ENCODE data around the gene DIS3L2.
"Not testable (repeated sequence)": the region's sequence is repeated elsewhere in the genome, so short reads cannot be mapped to it uniquely, and the experiment has no call there.

DIS3L2 gene

DNA sequence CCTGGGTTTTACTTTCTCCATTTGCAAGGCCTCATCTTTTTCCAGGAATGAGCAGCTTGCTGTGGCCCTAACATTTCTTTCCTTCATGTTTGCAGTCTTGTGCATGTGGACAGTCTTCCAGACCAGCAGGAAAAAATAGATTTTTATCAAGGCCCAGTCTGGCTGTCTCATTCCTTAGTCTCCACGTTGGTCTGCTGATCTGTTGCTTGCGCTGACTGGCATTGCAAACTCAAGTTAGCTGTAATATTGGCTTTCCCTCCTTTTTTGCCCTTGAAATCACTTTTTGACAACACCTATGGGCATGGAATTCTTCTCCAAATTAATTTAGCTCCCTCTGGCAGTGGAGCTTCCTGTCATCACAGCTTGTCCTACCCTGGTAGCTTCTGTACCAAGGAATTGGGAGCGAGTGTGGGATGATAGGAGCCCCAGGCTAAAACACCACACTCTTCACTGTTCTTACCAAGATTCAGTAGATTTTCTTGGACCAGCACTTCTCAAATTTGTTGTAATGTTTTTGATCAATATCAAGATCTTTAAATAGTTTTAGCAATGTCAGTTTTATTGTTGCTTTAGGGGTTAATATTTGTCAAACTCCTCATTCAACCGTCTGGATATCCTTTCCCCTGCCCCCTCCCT is 48.2 kb downstream of the DIS3L2 start:
- DNase-seq (ENCODE audit: low spot score): no peak

DNA sequence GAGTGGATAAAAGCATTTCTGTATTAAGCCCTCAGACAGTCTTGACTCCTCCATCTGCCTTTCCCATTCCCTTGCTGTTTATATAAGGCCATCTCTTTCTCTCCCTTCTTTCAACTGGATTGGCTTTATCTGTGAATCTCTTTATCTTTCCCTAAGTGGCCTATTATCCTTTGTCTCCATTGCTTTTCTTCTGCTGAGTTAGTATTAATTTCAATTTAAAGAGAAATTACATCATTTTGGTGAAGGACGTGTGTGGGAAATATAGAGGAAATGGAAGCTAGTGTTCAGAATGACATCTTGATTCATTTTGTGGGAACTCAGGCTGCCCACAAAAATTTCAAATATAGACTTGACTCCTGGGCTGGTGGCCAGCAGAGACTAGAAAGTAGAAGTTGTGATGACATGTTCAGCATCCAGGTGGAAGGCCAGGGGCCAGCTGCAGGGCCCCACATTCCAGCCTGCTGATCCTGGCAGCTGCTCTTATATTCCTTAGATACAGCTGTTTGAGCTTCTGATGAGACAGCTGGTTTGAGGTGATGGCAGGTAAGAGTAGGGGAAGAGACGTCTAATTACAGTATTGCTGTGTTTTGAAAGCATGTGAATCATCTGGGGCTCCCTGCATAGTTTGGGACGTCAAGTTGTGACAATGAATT is 52.3 kb downstream of the DIS3L2 start:
- no peak for DNase-seq (ENCODE audit: low spot score)

DNA sequence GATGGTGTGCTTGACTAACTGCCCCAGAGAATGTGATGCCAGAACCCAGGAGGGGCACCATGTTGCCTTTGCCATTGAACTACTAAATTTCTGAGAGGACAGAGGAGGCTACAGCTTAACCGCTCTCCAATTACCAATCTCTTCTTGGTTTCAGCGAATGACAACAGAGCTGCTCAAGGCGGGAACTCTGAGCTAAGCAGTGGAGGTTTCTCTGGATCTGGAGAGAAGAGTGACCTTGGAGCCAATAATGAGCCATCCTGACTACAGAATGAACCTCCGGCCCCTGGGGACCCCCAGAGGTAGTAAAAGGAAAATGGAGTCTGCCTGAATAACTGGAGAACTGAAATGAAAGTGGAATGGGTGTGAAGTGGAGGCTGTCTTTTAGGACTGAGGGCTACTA is 53.2 kb downstream of the DIS3L2 start:
- no peak for DNase-seq (ENCODE audit: low spot score)

DNA sequence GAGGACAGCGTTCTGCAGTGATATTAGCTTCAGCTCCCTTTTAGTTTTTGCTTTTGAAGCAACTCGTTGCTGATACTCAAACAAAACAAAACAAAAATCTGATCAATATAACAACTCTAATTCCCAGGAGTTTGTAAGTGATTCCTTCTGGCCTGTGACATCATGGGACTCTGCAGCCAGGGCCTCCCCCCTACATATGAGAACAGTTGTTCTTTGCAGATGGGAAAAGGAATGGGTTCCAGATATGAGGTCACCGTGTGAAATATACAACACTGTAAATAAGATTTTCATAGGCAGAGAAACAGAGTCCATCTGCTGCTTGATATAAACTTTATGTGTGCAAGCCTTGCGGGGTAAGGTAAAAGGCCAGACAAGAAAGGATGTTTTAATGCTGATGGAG is 56.7 kb downstream of the DIS3L2 start:
- DNase-seq (ENCODE audit: low spot score): no peak

DNA sequence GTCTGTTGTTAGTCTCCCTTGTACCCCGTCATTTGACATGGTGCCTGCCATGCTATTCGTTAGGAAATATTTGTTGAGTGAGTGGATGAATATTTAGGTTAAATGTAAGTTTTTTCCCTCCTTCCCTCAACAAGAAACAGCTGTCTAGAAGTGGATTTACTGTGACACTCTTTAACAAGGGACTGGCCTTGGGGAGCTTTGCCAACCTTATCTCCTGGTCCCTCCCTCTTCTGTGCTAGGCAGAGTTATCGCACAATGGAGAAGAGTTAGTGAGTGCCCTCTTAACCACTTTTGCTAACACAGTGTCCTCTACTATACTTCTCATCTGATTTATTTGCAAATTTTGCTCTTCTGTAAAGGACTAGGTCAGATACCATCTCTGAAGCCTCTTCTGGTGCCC is 61.2 kb downstream of the DIS3L2 start:
- DNase-seq (ENCODE audit: low spot score): no peak

DNA sequence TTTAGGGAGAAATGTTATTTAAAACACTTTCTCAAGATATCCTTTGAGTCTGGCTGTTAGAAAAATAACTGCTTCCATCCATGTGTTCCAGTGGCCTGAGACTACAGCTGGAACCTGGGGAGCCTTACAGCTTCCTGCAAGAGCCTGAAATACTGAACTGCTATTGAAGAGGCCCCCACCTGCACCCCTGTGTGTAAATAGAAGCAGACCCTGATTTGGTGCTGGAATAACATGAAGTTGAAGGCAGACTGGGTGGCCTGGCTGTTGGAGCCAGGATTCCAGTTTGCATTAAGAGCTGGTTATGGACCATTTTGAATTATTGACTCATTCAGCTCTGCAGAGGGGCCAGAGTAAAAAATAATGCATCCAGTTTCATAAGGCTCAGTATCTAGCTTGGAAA is 61.9 kb downstream of the DIS3L2 start:
- DNase-seq (ENCODE audit: low spot score): no peak

DNA sequence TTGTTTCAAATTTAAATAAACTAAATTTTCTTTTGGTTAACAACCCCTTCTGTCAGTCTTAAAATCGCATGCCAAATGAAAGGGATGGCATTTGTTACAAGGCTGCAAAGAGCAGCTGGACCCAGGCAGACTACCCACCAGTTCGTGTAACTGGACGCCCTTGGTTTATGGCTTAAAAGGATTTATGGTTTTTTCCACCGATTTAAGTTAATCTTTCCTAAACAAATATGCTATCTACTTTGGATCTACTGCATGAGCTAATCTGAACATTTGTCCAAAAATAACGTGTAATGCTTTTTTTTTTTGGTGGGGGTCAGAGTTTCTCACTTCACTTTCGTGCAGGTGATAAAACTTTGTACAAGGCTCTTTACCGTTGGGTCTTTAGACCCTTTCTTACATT is 62.9 kb downstream of the DIS3L2 start:
- no peak for DNase-seq (ENCODE audit: low spot score)

DNA sequence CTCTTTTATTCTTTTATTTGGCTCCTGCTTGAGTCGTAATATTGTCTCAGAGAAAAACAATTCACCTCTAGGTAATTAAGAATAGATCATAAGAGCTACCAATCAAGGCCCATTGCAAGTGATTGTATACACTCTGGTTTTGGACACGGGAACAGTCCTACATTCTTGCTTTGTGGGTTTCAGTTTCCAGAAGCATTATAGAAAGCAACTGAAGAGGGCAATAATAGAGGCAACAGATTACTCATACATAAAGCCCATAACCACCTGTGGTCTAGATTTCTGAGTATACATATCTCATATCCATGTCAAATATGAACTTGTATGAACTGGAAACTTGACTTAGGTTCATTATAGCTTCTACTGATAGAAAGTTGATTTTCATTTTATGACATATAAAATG is 65.4 kb downstream of the DIS3L2 start:
- no peak for DNase-seq (ENCODE audit: low spot score)

DNA sequence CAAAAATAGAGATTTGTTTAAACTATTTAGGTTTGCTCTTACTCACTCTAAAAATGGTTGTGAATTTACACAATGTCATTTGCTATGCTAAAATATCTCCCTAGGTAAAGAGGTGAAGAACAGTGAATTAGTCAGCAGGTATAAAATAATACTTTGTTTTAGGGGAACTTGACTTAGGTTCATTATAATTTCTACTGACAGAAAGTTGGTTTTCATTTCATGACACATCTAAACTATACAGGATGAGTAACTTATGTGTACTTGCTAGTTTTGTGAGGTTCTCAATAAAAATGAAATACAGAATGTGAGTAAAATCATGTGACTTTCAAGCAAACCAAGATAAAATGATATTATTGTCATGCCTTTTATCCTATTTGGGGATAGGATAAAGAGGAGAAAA is 66.0 kb downstream of the DIS3L2 start:
- no peak for DNase-seq (ENCODE audit: low spot score)

DNA sequence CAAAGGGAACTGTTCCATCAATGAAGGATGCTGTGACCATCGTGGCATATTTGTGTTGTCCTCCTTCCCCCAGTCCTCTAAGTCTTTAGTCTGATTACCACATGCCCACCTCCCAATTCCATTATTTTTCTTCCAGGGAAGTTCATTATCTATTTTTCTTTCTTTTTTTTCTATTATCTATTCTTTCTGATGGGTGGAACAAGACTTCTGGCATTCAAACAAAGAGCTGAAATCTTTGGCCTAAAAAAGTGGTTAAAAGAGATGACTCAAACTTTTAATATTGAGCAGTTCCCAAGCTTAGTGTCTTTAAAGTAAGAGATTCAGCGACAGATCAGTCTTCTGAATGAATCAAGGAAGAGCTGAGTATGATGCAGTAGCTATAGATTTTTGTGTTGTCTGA is 66.6 kb downstream of the DIS3L2 start:
- no peak for DNase-seq (ENCODE audit: low spot score)

DNA sequence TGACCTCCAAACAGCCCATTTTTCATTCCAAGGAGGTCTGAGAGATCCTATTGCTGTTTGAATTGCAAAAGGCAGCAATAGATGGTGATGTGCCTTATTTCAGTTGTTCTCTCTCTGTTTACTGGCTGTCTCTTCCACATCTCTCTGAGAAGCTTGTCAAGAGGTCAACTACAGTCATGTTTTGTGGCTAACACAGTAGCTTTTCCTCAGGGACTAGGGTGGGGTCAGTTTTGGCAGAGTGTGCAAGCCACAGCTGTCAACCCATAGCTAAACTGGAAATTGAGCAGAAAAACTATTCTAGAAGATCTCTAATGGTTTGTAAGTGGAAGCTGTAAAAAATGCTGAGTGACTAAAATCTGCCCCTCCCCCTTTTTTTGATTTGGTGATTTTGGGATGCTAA is 67.1 kb downstream of the DIS3L2 start:
- no peak for DNase-seq (ENCODE audit: low spot score)

DNA sequence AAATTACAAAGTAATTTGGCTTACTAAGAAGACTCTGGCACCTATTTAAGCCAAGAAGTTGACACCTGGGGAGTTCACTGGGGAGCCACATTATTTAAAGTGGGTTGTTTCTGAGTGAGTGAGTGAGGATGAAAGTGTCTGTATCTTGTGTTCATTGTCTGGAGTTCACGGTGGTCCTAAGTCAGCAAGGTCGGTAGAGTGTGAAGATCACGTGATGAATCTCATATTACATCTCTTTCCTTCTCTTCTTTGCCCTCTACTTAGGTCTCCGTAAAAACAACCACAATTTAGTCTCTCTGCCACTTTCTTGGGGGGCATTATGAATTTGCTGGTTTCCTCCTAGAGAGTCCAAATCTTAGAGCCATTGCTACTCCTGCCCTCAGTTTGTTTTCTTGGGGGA is 67.8 kb downstream of the DIS3L2 start:
- no peak for DNase-seq (ENCODE audit: low spot score)

DNA sequence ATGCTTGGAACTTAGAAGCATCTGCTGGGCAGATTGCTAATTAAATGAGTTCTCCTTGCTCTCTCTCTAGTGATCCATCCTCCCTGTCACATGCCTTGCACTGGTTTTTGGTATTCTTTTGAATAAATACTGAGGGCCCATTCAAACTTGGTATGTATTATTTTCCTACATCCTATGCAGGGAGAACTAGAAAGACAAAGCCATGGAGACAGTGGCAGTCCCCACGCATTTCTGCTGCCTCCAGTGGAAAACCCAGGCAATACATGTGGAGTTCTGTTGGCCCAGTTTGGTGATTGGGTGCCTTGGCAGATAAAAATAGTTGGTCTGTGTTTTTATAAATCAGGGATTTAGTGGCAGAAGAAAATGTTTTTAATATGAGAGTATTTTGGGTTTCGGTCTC is 68.7 kb downstream of the DIS3L2 start:
- DNase-seq (ENCODE audit: low spot score): no peak

DNA sequence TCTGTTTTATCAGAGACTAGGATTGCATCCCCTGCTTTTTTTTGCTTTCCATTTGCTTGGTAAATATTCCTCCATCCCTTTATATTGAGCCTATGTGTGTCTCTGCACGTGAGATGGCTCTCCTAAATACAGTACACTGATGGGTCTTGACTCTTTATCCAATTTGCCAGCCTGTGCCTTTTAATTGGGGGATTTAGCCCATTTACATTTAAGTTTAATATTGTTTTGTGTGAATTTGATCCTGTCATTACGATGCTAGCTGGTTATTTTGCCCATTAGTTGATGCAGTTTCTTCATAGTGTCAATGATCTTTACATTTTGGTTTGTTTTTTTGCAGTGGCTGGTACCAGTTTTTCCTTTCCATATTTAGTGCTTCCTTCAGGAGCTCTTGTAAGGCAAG is 73.8 kb downstream of the DIS3L2 start:
- DNase-seq (ENCODE audit: low spot score): not testable (repeated sequence)

DNA sequence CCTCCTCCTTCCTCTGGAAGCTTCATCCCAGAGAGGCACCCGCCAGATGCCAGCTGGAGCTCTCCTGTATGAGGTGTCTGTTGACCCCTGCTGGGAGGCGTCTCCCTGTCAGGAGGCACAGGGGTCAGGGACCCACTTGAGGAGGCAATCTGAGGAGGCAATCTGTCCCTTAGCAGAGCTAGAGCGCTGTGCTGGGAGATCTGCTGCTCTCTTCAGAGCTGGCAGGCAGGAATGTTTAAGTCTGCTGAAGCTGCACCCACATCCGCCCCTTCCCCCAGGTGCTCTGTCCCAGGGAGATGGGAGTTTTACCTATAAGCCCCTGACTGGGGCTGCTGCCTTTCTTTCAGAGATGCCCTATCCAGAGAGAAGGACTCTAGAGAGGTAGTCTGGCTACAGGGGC is 75.4 kb downstream of the DIS3L2 start:
- DNase-seq (ENCODE audit: low spot score): not testable (repeated sequence)

DNA sequence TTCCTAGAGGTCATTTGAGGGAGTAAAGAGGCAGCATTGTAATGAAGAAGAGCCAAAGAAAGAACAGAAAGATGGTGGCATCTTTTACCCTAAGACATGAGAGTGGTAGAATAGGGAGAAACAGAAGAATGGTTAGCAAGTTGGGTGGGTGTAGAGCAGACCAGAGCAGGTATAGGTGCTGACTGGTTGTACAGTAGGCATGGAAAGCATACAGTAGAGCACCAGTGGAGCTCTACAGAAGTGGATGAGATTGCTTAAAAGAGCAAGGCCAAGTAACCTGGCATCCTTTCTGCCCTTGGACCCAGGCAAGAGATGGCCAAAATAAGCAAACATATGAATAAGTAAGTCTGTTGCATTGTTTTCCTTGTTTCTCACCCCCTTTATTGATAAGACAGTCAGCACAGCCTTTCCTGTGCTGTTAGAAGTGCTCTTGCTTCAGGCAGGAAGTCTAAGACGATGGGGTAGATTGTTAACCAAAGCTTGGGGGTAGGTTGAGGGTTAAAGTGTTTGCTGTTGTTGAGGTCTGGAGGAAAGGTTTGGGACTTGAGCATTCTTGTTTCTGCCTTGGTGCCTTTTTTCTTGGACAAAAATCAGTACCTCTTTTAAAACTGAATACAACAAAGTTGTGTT is 76.9 kb downstream of the DIS3L2 start:
- no peak for DNase-seq (ENCODE audit: low spot score)

DNA sequence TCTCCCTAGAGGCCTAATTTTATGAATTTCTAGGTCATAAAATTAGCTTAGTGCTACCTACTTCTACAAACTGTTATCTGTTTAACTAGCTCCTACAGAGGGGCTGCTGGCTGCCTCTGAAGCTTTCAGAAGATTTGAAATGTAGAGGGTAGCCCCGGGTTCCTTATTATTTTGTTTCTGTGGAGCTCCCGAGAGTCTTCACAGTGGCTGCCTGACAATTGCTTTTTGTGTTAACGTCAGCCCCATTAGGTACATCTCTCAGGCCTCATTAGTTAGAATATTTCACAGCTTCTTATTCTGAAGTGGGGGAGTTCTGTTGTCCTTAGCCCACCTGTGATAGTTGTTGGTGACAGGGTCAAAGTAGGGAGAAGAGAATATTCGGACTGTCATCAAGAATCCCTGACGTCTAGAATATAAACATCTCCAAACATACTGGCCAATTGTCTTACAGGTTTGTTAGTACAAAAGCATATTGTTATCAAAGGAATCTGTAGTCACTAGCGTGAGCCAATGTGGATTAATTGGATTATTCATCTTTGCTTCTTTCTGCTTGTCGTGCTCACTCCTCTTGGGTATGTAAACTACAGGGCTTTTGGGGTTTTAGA is 77.5 kb downstream of the DIS3L2 start:
- no peak for DNase-seq (ENCODE audit: low spot score)

DNA sequence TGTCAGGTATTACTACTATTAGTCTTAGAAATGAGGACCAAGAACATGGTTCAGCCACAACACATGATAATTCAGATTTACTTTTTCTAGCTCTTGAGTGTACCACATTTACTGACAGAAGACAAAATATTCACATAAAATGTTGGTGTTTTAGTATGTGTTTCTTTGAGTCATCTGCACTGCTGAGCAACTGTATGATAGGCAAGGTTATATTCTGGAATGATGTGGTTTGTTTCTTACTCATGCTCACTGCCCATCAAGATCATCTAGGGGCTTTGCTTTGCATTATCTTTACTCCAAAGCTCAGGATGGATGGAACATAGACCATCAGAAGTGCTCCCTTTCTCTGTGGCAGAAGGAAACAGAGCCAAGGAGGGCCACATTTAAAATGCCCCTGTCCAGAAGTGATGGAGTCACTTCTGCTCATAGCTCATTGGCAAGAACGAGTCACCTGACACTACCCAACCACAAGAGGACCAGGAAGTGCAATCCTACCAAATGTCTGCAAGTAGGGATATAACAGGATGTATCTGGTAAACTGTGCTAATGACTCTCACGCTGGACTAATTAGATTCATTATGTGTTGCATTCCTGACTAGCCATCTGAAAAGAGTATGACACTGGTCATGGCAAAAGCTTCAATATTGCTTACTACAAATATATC is 81.5 kb downstream of the DIS3L2 start:
- no peak for DNase-seq (ENCODE audit: low spot score)

DNA sequence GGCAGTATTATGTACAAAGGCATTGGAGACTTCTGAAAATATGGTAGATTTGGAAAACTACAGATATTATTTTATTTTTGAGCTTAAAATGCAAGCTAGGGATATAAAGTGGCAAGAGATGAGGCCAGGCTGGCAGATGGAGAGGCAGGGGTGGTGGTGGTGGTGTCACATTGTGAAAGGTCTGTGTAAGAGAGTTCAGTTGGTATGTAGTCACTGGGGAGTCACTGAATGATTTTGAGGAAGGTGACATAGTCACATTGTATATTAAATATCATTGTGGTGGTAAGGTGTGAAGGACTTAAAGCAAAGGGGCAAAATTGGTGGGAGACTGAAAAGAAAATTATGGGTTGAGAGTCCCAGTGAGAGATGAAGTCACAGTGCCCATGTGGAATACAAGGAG is 82.5 kb downstream of the DIS3L2 start:
- no peak for DNase-seq (ENCODE audit: low spot score)

DNA sequence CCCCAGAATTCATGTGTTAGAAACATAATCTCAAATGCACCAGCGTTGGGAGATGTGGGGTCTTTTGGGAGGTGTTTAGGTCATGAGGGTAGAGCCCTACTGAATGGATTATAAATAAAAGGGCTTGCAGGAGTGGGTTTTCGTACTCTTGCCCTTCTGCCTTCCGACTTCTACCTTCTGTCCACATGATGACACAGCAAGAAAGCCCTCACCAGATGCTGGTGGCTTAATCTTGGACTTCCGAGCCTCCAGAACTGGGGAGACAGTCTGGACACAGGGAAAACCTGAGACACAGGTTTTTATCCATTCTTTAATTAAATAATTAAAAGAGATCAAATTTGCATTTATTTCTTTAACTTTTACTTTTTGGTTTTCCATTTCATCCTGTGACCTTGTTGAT is 87.8 kb downstream of the DIS3L2 start:
- DNase-seq (ENCODE audit: low spot score): no peak

DNA sequence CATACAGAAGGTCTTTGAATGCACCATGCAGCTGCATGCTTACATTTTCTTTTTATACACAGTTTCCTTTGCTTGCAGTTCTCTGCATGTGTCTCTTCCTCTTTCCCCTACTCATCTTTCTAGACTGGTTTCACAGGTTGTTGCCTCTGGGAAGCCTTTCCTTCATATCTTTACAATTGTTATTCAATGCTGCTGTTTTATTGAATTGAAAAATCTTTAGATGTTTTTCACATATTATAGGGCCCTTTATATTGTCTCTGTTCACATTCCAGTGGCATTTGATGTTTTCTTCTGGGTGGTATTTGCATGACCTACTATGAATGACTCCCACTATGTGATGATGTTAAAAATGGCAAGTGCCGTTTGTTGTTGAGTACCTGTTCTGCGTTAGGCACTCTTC is 91.1 kb downstream of the DIS3L2 start:
- DNase-seq (ENCODE audit: low spot score): no peak

DNA sequence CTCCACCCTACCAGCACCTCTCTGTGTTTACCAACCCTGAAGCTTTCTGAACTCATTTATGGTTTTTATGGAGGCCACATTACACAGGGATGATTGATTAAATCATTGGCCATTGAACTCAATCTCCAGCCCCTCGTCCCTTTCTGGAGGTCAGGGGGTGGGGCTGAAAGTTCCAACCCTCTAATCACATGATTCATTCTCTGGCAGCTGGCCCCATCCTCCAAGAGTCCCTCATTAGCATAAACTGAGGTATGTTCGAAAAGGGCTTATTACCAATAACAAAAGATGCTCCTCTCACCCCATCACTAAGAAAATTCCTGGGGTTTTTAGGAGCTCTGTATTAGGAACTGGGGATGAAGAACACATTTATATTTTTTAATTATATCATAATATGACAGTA is 92.3 kb downstream of the DIS3L2 start:
- no peak for DNase-seq (ENCODE audit: low spot score)

Measured in HuH-7 (cell line).